ENCODE results near the gene DMXL2. TPM values are rescaled to one million over a fixed set of nuclear protein-coding genes. Genes with fewer than 3 reads are reported as not detected.

The DMXL2 gene
- polyA plus RNA-seq, 1 of the 3 experiments (the other 2 are of a cell fraction) = 6.4 TPM

DNA sequence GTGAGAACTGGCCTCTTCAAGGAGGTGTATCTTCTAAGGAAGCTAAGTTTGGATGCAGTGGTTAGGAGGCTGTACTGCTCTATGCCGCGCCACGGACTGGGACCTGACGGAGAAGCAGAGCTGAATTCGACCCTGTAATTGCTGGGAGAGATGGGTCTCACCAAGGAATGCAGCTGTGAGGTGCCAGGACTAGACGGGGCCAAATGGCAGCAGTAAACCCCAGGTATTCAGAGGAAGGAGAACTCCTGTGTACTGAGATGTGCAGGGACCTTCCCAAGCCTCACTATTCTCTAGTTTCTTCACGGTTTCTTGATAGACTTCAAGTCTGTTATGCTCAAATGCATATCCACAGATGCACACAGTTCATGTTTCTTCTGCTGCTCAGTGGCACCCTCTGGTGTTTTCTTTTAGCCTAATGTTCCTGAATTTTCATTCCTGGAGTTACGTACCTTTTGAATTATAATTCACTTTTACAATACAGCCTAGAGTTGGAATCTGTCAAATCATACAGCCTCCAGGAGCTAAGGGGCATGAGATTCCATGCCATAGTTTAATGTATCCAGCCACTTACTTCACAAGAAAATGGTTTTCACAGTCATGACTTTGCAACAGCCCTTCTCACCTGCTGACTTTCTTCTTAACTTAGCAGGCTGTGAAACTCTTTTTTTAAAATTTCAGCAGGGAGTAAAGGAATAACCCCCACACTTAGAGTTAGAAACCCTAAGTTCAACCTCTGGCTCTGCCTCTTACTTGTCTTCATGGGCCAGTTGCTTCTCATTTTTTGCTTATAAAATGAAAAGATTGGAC is 219.3 kb downstream of the DMXL2 start (continued):
- TF ChIP-seq, protein P1, sequence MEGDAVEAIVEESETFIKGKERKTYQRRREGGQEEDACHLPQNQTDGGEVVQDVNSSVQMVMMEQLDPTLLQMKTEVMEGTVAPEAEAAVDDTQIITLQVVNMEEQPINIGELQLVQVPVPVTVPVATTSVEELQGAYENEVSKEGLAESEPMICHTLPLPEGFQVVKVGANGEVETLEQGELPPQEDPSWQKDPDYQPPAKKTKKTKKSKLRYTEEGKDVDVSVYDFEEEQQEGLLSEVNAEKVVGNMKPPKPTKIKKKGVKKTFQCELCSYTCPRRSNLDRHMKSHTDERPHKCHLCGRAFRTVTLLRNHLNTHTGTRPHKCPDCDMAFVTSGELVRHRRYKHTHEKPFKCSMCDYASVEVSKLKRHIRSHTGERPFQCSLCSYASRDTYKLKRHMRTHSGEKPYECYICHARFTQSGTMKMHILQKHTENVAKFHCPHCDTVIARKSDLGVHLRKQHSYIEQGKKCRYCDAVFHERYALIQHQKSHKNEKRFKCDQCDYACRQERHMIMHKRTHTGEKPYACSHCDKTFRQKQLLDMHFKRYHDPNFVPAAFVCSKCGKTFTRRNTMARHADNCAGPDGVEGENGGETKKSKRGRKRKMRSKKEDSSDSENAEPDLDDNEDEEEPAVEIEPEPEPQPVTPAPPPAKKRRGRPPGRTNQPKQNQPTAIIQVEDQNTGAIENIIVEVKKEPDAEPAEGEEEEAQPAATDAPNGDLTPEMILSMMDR (IDR thresholded peaks at IDR 0.05) = peak; percentile 64
- TF ChIP-seq GABPA (IDR thresholded peaks at IDR 0.05; ENCODE audit: low read depth) (no peak), SMC3 (IDR thresholded peaks at IDR 0.05; ENCODE audit: low read depth, low read length) (peak; percentile 60), TEAD4 (IDR thresholded peaks at IDR 0.05; ENCODE audit: borderline replicate concordance, insufficient read depth) (no peak), RAD21 (IDR thresholded peaks at IDR 0.05; ENCODE audit: low read length) (peak; percentile 76), NRF1 (IDR thresholded peaks at IDR 0.05; ENCODE audit: low read depth, low read length) (no peak), NFIC (IDR thresholded peaks at IDR 0.05; ENCODE audit: borderline replicate concordance) (no peak)
- TF ChIP-seq, protein P2, sequence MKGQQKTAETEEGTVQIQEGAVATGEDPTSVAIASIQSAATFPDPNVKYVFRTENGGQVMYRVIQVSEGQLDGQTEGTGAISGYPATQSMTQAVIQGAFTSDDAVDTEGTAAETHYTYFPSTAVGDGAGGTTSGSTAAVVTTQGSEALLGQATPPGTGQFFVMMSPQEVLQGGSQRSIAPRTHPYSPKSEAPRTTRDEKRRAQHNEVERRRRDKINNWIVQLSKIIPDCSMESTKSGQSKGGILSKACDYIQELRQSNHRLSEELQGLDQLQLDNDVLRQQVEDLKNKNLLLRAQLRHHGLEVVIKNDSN (IDR thresholded peaks at IDR 0.05; ENCODE audit: borderline replicate concordance, low read depth) = no peak

DNA sequence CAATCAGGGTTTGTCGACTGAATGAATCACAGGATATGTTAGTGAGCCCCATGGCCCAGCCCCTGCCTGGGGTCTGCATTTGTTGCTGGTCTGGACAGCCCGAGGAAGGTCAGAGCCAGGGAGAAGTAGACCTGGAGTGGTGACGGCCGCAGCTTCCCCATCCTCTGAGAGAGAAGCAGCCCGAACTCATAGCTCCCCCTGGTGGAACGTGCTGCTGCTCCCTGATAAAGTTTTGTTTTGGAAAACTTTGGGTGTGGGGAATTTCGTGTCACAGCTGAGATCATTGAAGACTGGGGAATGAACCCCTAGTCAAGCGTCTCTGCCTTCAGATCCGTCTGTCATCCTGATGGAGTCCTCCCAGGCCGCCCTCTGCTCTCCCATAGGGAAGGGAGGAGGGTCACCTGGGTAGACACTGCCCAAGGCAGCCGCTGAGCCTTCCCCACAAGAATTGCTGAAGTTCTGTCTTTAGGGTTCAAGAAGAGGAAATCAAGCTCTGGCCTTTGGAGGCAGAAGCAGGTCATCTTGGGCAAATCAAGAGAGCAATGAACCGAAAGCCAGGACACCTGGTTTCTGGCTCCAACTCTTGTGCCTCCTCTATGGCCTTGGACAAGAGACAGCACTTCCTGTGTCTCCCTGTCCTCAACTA is 220.6 kb downstream of the DMXL2 start:
- Histone ChIP-seq H3K27ac (ENCODE audit: low read depth in 2 of 2, low read length in 1 of 2) (no peak overlapping the region), H3K4me3 (ENCODE audit: low read depth in 2 of 2, low read length in 1 of 2) (no peak overlapping the region), H2AFZ (ENCODE audit: low read depth) (no peak overlapping the region), H3F3A (replicated peaks; ENCODE audit: insufficient read depth) (no peaks in the 10 kb centered on the region), H3K9ac (no peak overlapping the region), H3K9me2 (no peaks in the 10 kb centered on the region), H3K79me2 (ENCODE audit: insufficient read depth) (no peaks in the 10 kb centered on the region), H4K20me1 (ENCODE audit: insufficient read depth) (no peaks in the 10 kb centered on the region), H3K4me1 (ENCODE audit: control insufficient read depth in 1 of 2, insufficient read depth in 2 of 2, low read depth in 1 of 2, low read length in 1 of 2) (no peaks in the 10 kb centered on the region), H3K9me3 (no peaks in the 10 kb centered on the region), H3K27me3 (ENCODE audit: insufficient read depth) (peaks cover 11% of the 10 kb centered on the region), H3K4me2 (no peak overlapping the region), H3K36me3 (replicated peaks in 1 of 2; ENCODE audit: control insufficient read depth in 1 of 2, insufficient read depth in 2 of 2, low read length in 1 of 2) (no peaks in the 10 kb centered on the region)
- TF ChIP-seq RAD21 (IDR thresholded peaks at IDR 0.05; ENCODE audit: low read length) (peak; percentile 54), SMC3 (IDR thresholded peaks at IDR 0.05; ENCODE audit: low read depth, low read length) (peak; percentile 17; the same call in 1 of the 2 replicates), EZH2phosphoT487 (IDR thresholded peaks at IDR 0.05; ENCODE audit: borderline replicate concordance, low read depth) (no peak), FOXM1 (IDR thresholded peaks at IDR 0.05; ENCODE audit: low read depth) (no peak), MEF2A (IDR thresholded peaks at IDR 0.05; ENCODE audit: borderline replicate concordance, low read depth) (no peak)
- TF ChIP-seq, protein P1 (IDR thresholded peaks at IDR 0.05) = peak; percentile 58
- POLR2A ChIA-PET = no interaction called here
- CTCF ChIA-PET = interaction anchor here (0.6 to 10.9 kb wide), 27 partner anchors 10 to 283 kb away, joined by 3 to 110 read pairs (median 5); no protein-coding TSS in a partner anchor
- 31% methylated on average over 12 of the region's 12 CpGs for WGBS (ENCODE audit: low lambda C conversion rate)
- DNase-seq = peak; percentile 39

Data from SK-N-SH (cell line).